ENCODE data around the gene TAF5L. TPM values are rescaled to one million over a fixed set of nuclear protein-coding genes. Genes with fewer than 3 reads are reported as not detected.

The TAF5L gene
- total RNA-seq, 4 donors from 2014 or later = 14.9 to 26.1 (median 18.4) TPM

- Histone ChIP-seq H3K4me1 (peaks cover 11 to 20% of the 10 kb centered on the region in 2 donors), H3K36me3 (no peaks in the 10 kb centered on the region), H3K27me3 (no peaks in the 10 kb centered on the region), H3K4me3 (replicated peaks in 1 of 3) (no peak overlapping the region), H3K27ac (no peak overlapping the region), H3K9me3 (no peaks in the 10 kb centered on the region)
- WGBS, 2 donors = 95 to 97% methylated on average over 6 of the region's 6 CpGs
- intact Hi-C loops (cut with DNase I) = no loop called here
- no peak for DNase-seq
- TF ChIP-seq POLR2A (IDR thresholded peaks at IDR 0.05) = no peak
- TF ChIP-seq, protein P1, sequence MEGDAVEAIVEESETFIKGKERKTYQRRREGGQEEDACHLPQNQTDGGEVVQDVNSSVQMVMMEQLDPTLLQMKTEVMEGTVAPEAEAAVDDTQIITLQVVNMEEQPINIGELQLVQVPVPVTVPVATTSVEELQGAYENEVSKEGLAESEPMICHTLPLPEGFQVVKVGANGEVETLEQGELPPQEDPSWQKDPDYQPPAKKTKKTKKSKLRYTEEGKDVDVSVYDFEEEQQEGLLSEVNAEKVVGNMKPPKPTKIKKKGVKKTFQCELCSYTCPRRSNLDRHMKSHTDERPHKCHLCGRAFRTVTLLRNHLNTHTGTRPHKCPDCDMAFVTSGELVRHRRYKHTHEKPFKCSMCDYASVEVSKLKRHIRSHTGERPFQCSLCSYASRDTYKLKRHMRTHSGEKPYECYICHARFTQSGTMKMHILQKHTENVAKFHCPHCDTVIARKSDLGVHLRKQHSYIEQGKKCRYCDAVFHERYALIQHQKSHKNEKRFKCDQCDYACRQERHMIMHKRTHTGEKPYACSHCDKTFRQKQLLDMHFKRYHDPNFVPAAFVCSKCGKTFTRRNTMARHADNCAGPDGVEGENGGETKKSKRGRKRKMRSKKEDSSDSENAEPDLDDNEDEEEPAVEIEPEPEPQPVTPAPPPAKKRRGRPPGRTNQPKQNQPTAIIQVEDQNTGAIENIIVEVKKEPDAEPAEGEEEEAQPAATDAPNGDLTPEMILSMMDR (IDR thresholded peaks at IDR 0.05) = no peak
These were observed 51.1 kb downstream of the TAF5L start for GRCh38 chr1:229574679-229575442.

- intact Hi-C loops (cut with DNase I) = no loop called here
- no peak overlapping the region for H3K27ac ChIP-seq
- no peak for DNase-seq
- no peak for TF ChIP-seq POLR2A (IDR thresholded peaks at IDR 0.05)
- TF ChIP-seq, protein P1 (IDR thresholded peaks at IDR 0.05) = no peak
- no peak overlapping the region for H3K4me3 ChIP-seq (replicated peaks in 1 of 3)
- H3K36me3 ChIP-seq = no peaks in the 10 kb centered on the region
- WGBS, 2 donors = 82 to 93% methylated on average over 2 of the region's 2 CpGs
- no peaks in the 10 kb centered on the region for H3K4me1 ChIP-seq
- H3K27me3 ChIP-seq = no peaks in the 10 kb centered on the region
- no peaks in the 10 kb centered on the region for H3K9me3 ChIP-seq
These were observed 53.6 kb downstream of the TAF5L start for GRCh38 chr1:229572286-229572685.

DNA sequence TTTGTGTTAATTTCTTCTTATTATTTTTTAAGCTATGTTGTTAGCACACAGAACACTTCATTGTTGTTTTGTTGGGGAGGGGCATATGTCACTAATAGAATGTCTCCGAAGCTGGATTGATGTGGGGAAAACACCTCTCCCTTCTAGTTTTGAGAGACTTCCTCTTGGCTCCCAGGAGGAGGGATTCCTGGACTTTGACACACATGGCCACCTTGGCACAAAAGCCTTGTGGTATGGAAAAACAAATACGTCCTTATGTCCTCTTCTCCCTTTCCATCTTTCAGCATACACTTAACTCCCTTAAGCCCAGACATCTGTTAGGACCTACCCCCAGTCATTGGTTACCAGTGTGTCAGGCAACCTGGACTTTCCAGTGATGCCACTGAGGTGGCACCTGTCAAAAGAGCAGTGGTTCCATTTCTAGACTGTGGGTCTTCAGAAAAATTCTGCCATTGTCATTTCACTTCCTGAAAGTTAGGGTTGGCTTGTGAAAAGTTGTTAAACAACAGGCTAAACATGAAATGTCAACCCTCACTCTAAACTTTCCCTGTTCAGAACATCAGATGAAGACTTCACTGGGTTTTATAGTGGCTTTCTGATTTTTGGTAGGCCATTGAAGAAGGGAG, 54.9 kb downstream of the TAF5L start:
- H3K27ac ChIP-seq = no peak overlapping the region
- H3K4me3 ChIP-seq (replicated peaks in 1 of 3) = no peak overlapping the region
- 28% methylated on average over 2 of the region's 2 CpGs for WGBS, 2 donors
- intact Hi-C loops (cut with DNase I) = no loop called here
- TF ChIP-seq, protein P1 (IDR thresholded peaks at IDR 0.05) = no peak
- no peak for TF ChIP-seq POLR2A (IDR thresholded peaks at IDR 0.05)
- no peaks in the 10 kb centered on the region for H3K9me3 ChIP-seq
- no peaks in the 10 kb centered on the region for H3K4me1 ChIP-seq
- H3K36me3 ChIP-seq = no peaks in the 10 kb centered on the region
- DNase-seq = no peak
- no peaks in the 10 kb centered on the region for H3K27me3 ChIP-seq

GRCh38 chr1:229570305-229570704, 55.6 kb downstream of the TAF5L start:
- Histone ChIP-seq H3K9me3 (no peaks in the 10 kb centered on the region), H3K36me3 (no peaks in the 10 kb centered on the region), H3K4me3 (replicated peaks in 1 of 3) (no peak overlapping the region), H3K27me3 (no peaks in the 10 kb centered on the region), H3K4me1 (no peaks in the 10 kb centered on the region), H3K27ac (no peak overlapping the region)
- 66 to 75% methylated on average over 20 of the region's 20 CpGs for WGBS, 2 donors
- intact Hi-C loops (cut with DNase I) = no loop called here
- DNase-seq = no peak
- TF ChIP-seq, protein P1 (IDR thresholded peaks at IDR 0.05) = no peak
- TF ChIP-seq POLR2A (IDR thresholded peaks at IDR 0.05) = no peak
